CD4-positive, alpha-beta T cell (primary cell): ENCODE data around the gene MAP4. TPM values are rescaled to one million over a fixed set of nuclear protein-coding genes. Genes with fewer than 3 reads are reported as not detected.

Experiments used
- ATAC-seq: fragments of 200-7000 bp; cut with Tn5 transposase; one replicate; pipeline ENCODE4 v1.10.0; 2022; ENCODE audit warnings: mild to moderate bottlenecking; ENCODE audit not compliant: poor library complexity
- CTCF ChIA-PET: fragments of 350-600 bp; sonication (Branson Sonifier 250); formaldehyde crosslinking; loops from one replicate; lab custom pipeline; 2021; ENCODE audit warnings: antibody characterized with exemption, inconsistent platforms; lab: Charles Lee
- POLR2A ChIA-PET: fragments of 350-600 bp; sonication (Branson Sonifier 250); formaldehyde crosslinking; loops from one replicate; lab custom pipeline; 2021; ENCODE audit warnings: antibody characterized with exemption, inconsistent platforms; lab: Charles Lee
- DNase-seq, 14 experiments: peaks; one replicate each; pipeline ENCODE4 v3.0.0-alpha.2; 2013 to 2020; ENCODE audit warnings: mixed read lengths in 2 of 14
- H3K27ac ChIP-seq, 2 donors: one replicate each; pipeline versions ENCODE4 v1.5.1 to v1.7.0; 2013; ENCODE audit warnings: low read length in 2 of 2, low read depth in 1 of 2, mild to moderate bottlenecking in 1 of 2
- H3K27me3 ChIP-seq, 2 experiments: 1 replicate in 1 of 2; 2 replicates in 1 of 2; pipeline versions ENCODE4 v1.6.1 to v1.7.0; 2013; ENCODE audit warnings: low read length in 2 of 2, control low read depth in 1 of 2, mild to moderate bottlenecking in 1 of 2, moderate library complexity in 1 of 2; ENCODE audit not compliant: insufficient read depth in 2 of 2, control insufficient read depth in 1 of 2
- H3K36me3 ChIP-seq: one replicate; pipeline ENCODE4 v1.6.1; 2013; ENCODE audit warnings: low read length, control low read depth; ENCODE audit not compliant: insufficient read depth
- H3K4me1 ChIP-seq: one replicate; pipeline ENCODE4 v1.6.1; 2013; ENCODE audit warnings: low read length, control low read depth; ENCODE audit not compliant: insufficient read depth
- H3K4me3 ChIP-seq: one replicate; pipeline ENCODE4 v1.5.1; 2013; ENCODE audit warnings: mild to moderate bottlenecking, low read length, moderate library complexity
- H3K9me3 ChIP-seq, 2 experiments: 1 replicate in 1 of 2; 2 replicates in 1 of 2; pipeline versions ENCODE4 v1.6.1 to v1.7.0; 2013; ENCODE audit warnings: low read length in 2 of 2, mild to moderate bottlenecking in 2 of 2, control low read depth in 1 of 2, moderate library complexity in 1 of 2; ENCODE audit not compliant: control insufficient read depth in 1 of 2, insufficient read depth in 1 of 2
- H3K27ac Mint-ChIP-seq: one replicate; pipeline ENCODE4 v1.8.0; 2020; ENCODE audit warnings: mixed read lengths
- H3K27me3 Mint-ChIP-seq: one replicate; pipeline ENCODE4 v1.8.0; 2021; ENCODE audit warnings: mixed read lengths
- H3K36me3 Mint-ChIP-seq: one replicate; pipeline ENCODE4 v1.8.0; 2021; ENCODE audit warnings: low read depth, mixed read lengths
- H3K4me1 Mint-ChIP-seq: one replicate; pipeline ENCODE4 v1.8.0; 2021; ENCODE audit warnings: low read depth, mixed read lengths
- H3K4me3 Mint-ChIP-seq: one replicate; pipeline ENCODE4 v1.8.0; 2020; ENCODE audit warnings: mild to moderate bottlenecking, mixed read lengths
- H3K9me3 Mint-ChIP-seq: one replicate; pipeline ENCODE4 v1.8.0; 2020; ENCODE audit warnings: mixed read lengths
- intact Hi-C, 2 experiments: fragments of 100-400 bp; cut with DNase I in 1 of 2; cut with micrococcal nuclease in 1 of 2; formaldehyde crosslinking; loops; one replicate each; pipeline versions ENCODE4 v1.15.1 to v1.9.0; 2023 to 2025; cut with DNase I, micrococcal nuclease
- total RNA-seq, 174 experiments: library from RNA in 2 of 174; stranded (reverse) in 2 of 174; gene quantifications; one replicate each; pipeline ENCODE4 v1.2.3 and lab custom pipeline; 2021 to 2026
- TF ChIP-seq, protein P1 (sequence below): fragments of 200-600 bp; IDR thresholded peaks from one replicate; pipeline ENCODE4 v1.8.0; 2022; ENCODE audit warnings: antibody characterized with exemption, mild to moderate bottlenecking

MAP4 gene
- total RNA-seq, 2 experiments from 2014 or later: 42.2 to 42.6 TPM

DNA sequence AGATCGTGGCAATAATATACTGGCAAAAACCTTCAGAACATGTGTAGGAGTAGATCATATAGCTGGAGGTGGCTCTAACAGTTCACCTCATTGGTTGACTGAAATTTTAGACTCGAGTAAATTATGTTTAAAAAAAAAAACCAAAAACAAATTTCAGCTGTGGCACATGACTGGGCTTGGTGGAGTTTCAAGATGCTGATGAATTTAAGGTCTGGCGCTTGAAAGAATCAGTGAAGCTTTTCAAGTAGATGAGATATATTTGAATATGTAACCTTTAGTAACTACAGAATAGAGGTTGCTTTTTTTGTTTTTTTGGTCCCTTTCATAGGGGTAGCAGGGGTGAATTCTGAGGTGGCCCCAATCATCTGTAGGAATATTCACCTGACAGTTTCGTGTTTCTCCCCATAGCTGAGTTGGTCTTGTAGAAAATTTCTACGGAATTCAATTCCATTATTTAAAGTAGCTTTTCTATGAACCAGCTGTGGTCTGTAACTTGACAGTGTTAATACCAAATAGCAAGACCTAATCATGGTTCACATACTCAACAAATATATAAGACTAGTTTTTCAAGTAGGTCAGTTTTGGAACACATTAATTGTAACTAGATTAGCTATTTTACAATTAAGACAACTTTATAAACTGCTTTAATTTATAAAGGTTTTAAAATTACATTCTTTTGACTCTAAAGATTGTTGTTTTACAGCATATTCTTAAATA is 65.6 kb downstream of the MAP4 start:
- no peaks in the 10 kb centered on the region for H3K36me3 ChIP-seq
- TF ChIP-seq, protein P1, sequence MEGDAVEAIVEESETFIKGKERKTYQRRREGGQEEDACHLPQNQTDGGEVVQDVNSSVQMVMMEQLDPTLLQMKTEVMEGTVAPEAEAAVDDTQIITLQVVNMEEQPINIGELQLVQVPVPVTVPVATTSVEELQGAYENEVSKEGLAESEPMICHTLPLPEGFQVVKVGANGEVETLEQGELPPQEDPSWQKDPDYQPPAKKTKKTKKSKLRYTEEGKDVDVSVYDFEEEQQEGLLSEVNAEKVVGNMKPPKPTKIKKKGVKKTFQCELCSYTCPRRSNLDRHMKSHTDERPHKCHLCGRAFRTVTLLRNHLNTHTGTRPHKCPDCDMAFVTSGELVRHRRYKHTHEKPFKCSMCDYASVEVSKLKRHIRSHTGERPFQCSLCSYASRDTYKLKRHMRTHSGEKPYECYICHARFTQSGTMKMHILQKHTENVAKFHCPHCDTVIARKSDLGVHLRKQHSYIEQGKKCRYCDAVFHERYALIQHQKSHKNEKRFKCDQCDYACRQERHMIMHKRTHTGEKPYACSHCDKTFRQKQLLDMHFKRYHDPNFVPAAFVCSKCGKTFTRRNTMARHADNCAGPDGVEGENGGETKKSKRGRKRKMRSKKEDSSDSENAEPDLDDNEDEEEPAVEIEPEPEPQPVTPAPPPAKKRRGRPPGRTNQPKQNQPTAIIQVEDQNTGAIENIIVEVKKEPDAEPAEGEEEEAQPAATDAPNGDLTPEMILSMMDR: no peak
- no peaks in the 10 kb centered on the region for H3K9me3 ChIP-seq
- DNase-seq (no peak), ATAC-seq (no peak)
- no peaks in the 10 kb centered on the region for H3K4me1 ChIP-seq
- Mint-ChIP-seq H3K4me3 (no peak overlapping the region), H3K9me3 (no peaks in the 10 kb centered on the region), H3K27me3 (no peaks in the 10 kb centered on the region), H3K4me1 (no peaks in the 10 kb centered on the region), H3K27ac (no peak overlapping the region), H3K36me3 (no peaks in the 10 kb centered on the region)
- H3K4me3 ChIP-seq: no peak overlapping the region
- CTCF ChIA-PET: no interaction called here
- intact Hi-C loops: no loop called here
- H3K27me3 ChIP-seq: no peaks in the 10 kb centered on the region
- H3K27ac ChIP-seq: no peak overlapping the region
- POLR2A ChIA-PET: interaction anchor here (0.6 kb wide), 1 partner anchor 1070 kb away, joined by 3 read pairs; no protein-coding TSS in a partner anchor

DNA sequence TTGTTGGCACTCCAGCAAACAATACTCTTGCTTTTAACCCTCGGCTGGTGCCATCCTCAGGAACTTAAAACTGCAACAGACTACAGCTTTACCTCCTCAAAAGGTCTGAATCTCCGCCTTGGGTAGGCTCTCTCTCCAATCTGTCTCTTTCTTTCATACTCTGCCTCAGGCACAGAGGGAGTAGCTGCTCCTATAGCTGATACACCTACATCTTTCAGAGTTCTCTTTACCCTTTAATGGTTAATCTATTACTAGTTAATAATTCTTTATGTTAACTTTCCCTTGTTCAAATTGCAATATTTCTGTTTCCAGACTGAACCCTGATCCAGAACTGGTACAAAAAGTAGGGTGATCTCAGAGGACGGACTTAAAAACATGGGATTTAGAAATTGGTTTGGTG is 66.2 kb downstream of the MAP4 start:
- H3K36me3 ChIP-seq: no peaks in the 10 kb centered on the region
- no peak for DNase-seq
- H3K27ac ChIP-seq: no peak overlapping the region
- no peak overlapping the region for H3K4me3 ChIP-seq
- intact Hi-C loops: no loop called here
- Mint-ChIP-seq H3K27ac (no peak overlapping the region), H3K4me3 (no peak overlapping the region), H3K27me3 (no peaks in the 10 kb centered on the region), H3K4me1 (no peaks in the 10 kb centered on the region), H3K36me3 (no peaks in the 10 kb centered on the region), H3K9me3 (no peaks in the 10 kb centered on the region)
- H3K27me3 ChIP-seq: no peaks in the 10 kb centered on the region
- no peaks in the 10 kb centered on the region for H3K9me3 ChIP-seq
- CTCF ChIA-PET: no interaction called here
- H3K4me1 ChIP-seq: no peaks in the 10 kb centered on the region
- no peak for ATAC-seq
- POLR2A ChIA-PET: no interaction called here
- TF ChIP-seq, protein P1: no peak

DNA sequence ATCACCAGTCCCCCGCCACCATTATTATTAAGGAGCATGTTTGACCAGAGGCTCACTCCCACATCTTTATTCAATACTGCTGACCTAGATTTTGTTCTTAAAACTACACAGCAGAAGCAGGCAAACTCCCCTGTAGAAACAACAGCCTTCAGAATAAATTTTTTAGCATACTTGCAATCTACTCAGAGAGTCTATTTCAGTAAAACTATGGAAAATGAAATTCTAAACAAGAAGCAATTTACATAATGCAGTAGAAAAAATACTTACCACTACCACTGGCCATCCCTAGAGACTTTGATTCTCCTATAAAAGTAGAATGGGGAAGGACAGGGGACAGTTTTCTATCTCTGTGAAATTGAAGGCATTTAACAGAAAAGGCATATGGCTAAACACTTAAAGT is 76.0 kb downstream of the MAP4 start:
- Mint-ChIP-seq H3K27me3 (no peaks in the 10 kb centered on the region), H3K36me3 (no peaks in the 10 kb centered on the region), H3K4me3 (no peak overlapping the region), H3K27ac (no peak overlapping the region), H3K9me3 (no peaks in the 10 kb centered on the region), H3K4me1 (no peaks in the 10 kb centered on the region)
- CTCF ChIA-PET: no interaction called here
- Histone ChIP-seq H3K4me3 (no peak overlapping the region), H3K27ac (no peak overlapping the region), H3K9me3 (no peaks in the 10 kb centered on the region), H3K36me3 (no peaks in the 10 kb centered on the region), H3K27me3 (no peaks in the 10 kb centered on the region), H3K4me1 (no peaks in the 10 kb centered on the region)
- ATAC-seq: no peak
- intact Hi-C loops: no loop called here
- DNase-seq: no peak
- TF ChIP-seq, protein P1: no peak
- POLR2A ChIA-PET: no interaction called here
